ENCODE data around the gene SLC10A7. TPM values are rescaled to one million over a fixed set of nuclear protein-coding genes. Genes with fewer than 3 reads are reported as not detected.

SLC10A7 gene
- total and polyA plus RNA-seq, 10 of the 15 experiments (the other 5 are each of a cell fraction or from before 2014, with no cell fraction given), result 4.6 to 23.7 (median 15.6) TPM

- Histone ChIP-seq H3K79me2 (ENCODE audit: control insufficient read depth, insufficient read depth, low read length) (no peaks in the 10 kb centered on the region), H3K36me3 (ENCODE audit: control insufficient read depth in 2 of 2, insufficient read depth in 2 of 2, low read length in 1 of 2) (peaks cover 0 to 9% of the 10 kb centered on the region in 2 experiments; a peak in 2 of 4 replicates), H3K4me2 (ENCODE audit: control insufficient read depth, insufficient read depth) (no peak overlapping the region), H2AFZ (ENCODE audit: control insufficient read depth, low read depth, low read length) (no peak overlapping the region), H4K20me1 (ENCODE audit: control insufficient read depth, insufficient read depth) (no peaks in the 10 kb centered on the region), H3K27me3 (replicated peaks in 1 of 2; ENCODE audit: control insufficient read depth in 2 of 2, insufficient read depth in 2 of 2, low read length in 1 of 2) (no peaks in the 10 kb centered on the region), H3K9me3 (replicated peaks; ENCODE audit: control insufficient read depth, insufficient read depth, low read length) (no peaks in the 10 kb centered on the region), H3K27ac (ENCODE audit: control insufficient read depth, insufficient read depth) (no peak overlapping the region), H3K4me3 (no peak overlapping the region), H3K4me1 (ENCODE audit: control insufficient read depth, insufficient read depth, low read length) (no peaks in the 10 kb centered on the region), H3K9ac (ENCODE audit: control insufficient read depth, insufficient read depth, low read length) (no peak overlapping the region)
- DNase-seq (ENCODE audit: low read depth, low spot score), result no peak
- ChIA-PET SMC1A (ENCODE audit: uncharacterized antibody, unreplicated experiment) (interaction anchor here (0.6 kb wide), 1 partner anchor 24 kb away, joined by 3 read pairs; no protein-coding TSS in a partner anchor), RAD21 (ENCODE audit: unreplicated experiment) (no interaction called here), CTCF (interaction anchor here (1.1 kb wide), 1 partner anchor 31 kb away, joined by 3 read pairs; no protein-coding TSS in a partner anchor), POLR2A (interaction anchor here (1.1 kb wide), 1 partner anchor 22 kb away, joined by 3 read pairs; no protein-coding TSS in a partner anchor)
- ATAC-seq, result no peak
- intact Hi-C loops (cut with micrococcal nuclease; ENCODE audit: unreplicated experiment) (no loop called here), in situ Hi-C loops (cut with MboI) (no loop called here)
- BruUV-seq (replicated peaks), result no TSS peak
- WGBS (ENCODE audit: insufficient coverage, insufficient replicate concordance, low lambda C conversion rate, missing lambda C conversion rate), result 97% methylated on average over 4 of the region's 4 CpGs
- no peak for FAIRE-seq
- TF ChIP-seq ZBTB4 (CRISPR knock-in tag; IDR thresholded peaks at IDR 0.05) (no peak), NBN (IDR thresholded peaks at IDR 0.05) (no peak), FOS (IDR thresholded peaks at IDR 0.05; ENCODE audit: borderline replicate concordance, extremely low read depth, insufficient read length) (no peak), ZNF207 (IDR thresholded peaks at IDR 0.05; ENCODE audit: borderline replicate concordance) (no peak), NFIC (IDR thresholded peaks at IDR 0.05; ENCODE audit: low read depth, low read length) (no peak), SKIL (IDR thresholded peaks at IDR 0.05; ENCODE audit: low read depth, poor library complexity, severe bottlenecking) (no peak), KAT2A (conservative IDR thresholded peaks at IDR 0.05; ENCODE audit: control insufficient read depth, low read depth, low read length) (no peak), BMI1 (IDR thresholded peaks at IDR 0.05; ENCODE audit: borderline replicate concordance) (no peak), CREM (IDR thresholded peaks at IDR 0.05; ENCODE audit: low read depth) (no peak), ZNF24 (IDR thresholded peaks at IDR 0.05) (no peak), MYB (IDR thresholded peaks at IDR 0.05; ENCODE audit: borderline replicate concordance, low read depth, low read length) (no peak), SIX5 (IDR thresholded peaks at IDR 0.05; ENCODE audit: low read depth, low read length, severe bottlenecking) (no peak), EZH2 (IDR thresholded peaks at IDR 0.05; ENCODE audit: borderline replicate concordance, control insufficient read depth, low read depth, low read length) (no peak), ESRRA (IDR thresholded peaks at IDR 0.05; ENCODE audit: low read length) (no peak), ATF7 (IDR thresholded peaks at IDR 0.05; ENCODE audit: low read depth) (no peak), TBL1XR1 (IDR thresholded peaks at IDR 0.05; ENCODE audit: low read depth, low read length) (no peak), HDGF (IDR thresholded peaks at IDR 0.05) (no peak), NR2C1 (IDR thresholded peaks at IDR 0.05) (no peak)
These were observed 23.4 kb downstream of the SLC10A7 start for GRCh38 chr4:146498291-146498690.
